CD4-positive, alpha-beta T cell (primary cell): ENCODE measurements around the gene KCNG1. TPM values are rescaled to one million over a fixed set of nuclear protein-coding genes. Genes with fewer than 3 reads are reported as not detected.

Experiments
- ATAC-seq: fragments of 200-7000 bp; cut with Tn5 transposase; one replicate; pipeline ENCODE4 v1.10.0; 2022; ENCODE audit warnings: mild to moderate bottlenecking; ENCODE audit not compliant: poor library complexity
- CTCF ChIA-PET: fragments of 350-600 bp; sonication (Branson Sonifier 250); formaldehyde crosslinking; loops from one replicate; lab custom pipeline; 2021; ENCODE audit warnings: antibody characterized with exemption, inconsistent platforms; lab: Charles Lee
- POLR2A ChIA-PET: fragments of 350-600 bp; sonication (Branson Sonifier 250); formaldehyde crosslinking; loops from one replicate; lab custom pipeline; 2021; ENCODE audit warnings: antibody characterized with exemption, inconsistent platforms; lab: Charles Lee
- DNase-seq, 14 experiments: peaks; one replicate each; pipeline ENCODE4 v3.0.0-alpha.2; 2013 to 2020; ENCODE audit warnings: mixed read lengths in 2 of 14
- H3K27ac ChIP-seq, 2 donors: one replicate each; pipeline versions ENCODE4 v1.5.1 to v1.7.0; 2013; ENCODE audit warnings: low read length in 2 of 2, low read depth in 1 of 2, mild to moderate bottlenecking in 1 of 2
- H3K27me3 ChIP-seq, 2 experiments: 1 replicate in 1 of 2; 2 replicates in 1 of 2; pipeline versions ENCODE4 v1.6.1 to v1.7.0; 2013; ENCODE audit warnings: low read length in 2 of 2, control low read depth in 1 of 2, mild to moderate bottlenecking in 1 of 2, moderate library complexity in 1 of 2; ENCODE audit not compliant: insufficient read depth in 2 of 2, control insufficient read depth in 1 of 2
- H3K36me3 ChIP-seq: one replicate; pipeline ENCODE4 v1.6.1; 2013; ENCODE audit warnings: low read length, control low read depth; ENCODE audit not compliant: insufficient read depth
- H3K4me1 ChIP-seq: one replicate; pipeline ENCODE4 v1.6.1; 2013; ENCODE audit warnings: low read length, control low read depth; ENCODE audit not compliant: insufficient read depth
- H3K4me3 ChIP-seq: one replicate; pipeline ENCODE4 v1.5.1; 2013; ENCODE audit warnings: mild to moderate bottlenecking, low read length, moderate library complexity
- H3K9me3 ChIP-seq, 2 experiments: 1 replicate in 1 of 2; 2 replicates in 1 of 2; pipeline versions ENCODE4 v1.6.1 to v1.7.0; 2013; ENCODE audit warnings: low read length in 2 of 2, mild to moderate bottlenecking in 2 of 2, control low read depth in 1 of 2, moderate library complexity in 1 of 2; ENCODE audit not compliant: control insufficient read depth in 1 of 2, insufficient read depth in 1 of 2
- H3K27ac Mint-ChIP-seq: one replicate; pipeline ENCODE4 v1.8.0; 2020; ENCODE audit warnings: mixed read lengths
- H3K27me3 Mint-ChIP-seq: one replicate; pipeline ENCODE4 v1.8.0; 2021; ENCODE audit warnings: mixed read lengths
- H3K36me3 Mint-ChIP-seq: one replicate; pipeline ENCODE4 v1.8.0; 2021; ENCODE audit warnings: low read depth, mixed read lengths
- H3K4me1 Mint-ChIP-seq: one replicate; pipeline ENCODE4 v1.8.0; 2021; ENCODE audit warnings: low read depth, mixed read lengths
- H3K4me3 Mint-ChIP-seq: one replicate; pipeline ENCODE4 v1.8.0; 2020; ENCODE audit warnings: mild to moderate bottlenecking, mixed read lengths
- H3K9me3 Mint-ChIP-seq: one replicate; pipeline ENCODE4 v1.8.0; 2020; ENCODE audit warnings: mixed read lengths
- intact Hi-C, 2 experiments: fragments of 100-400 bp; cut with DNase I in 1 of 2; cut with micrococcal nuclease in 1 of 2; formaldehyde crosslinking; loops; one replicate each; pipeline versions ENCODE4 v1.15.1 to v1.9.0; 2023 to 2025; cut with DNase I, micrococcal nuclease
- total RNA-seq, 174 experiments: library from RNA in 2 of 174; stranded (reverse) in 2 of 174; gene quantifications; one replicate each; pipeline ENCODE4 v1.2.3 and lab custom pipeline; 2021 to 2026
- TF ChIP-seq, protein P1 (sequence below): fragments of 200-600 bp; IDR thresholded peaks from one replicate; pipeline ENCODE4 v1.8.0; 2022; ENCODE audit warnings: antibody characterized with exemption, mild to moderate bottlenecking

Gene KCNG1
- total RNA-seq, 2 experiments from 2014 or later = not detected

DNA sequence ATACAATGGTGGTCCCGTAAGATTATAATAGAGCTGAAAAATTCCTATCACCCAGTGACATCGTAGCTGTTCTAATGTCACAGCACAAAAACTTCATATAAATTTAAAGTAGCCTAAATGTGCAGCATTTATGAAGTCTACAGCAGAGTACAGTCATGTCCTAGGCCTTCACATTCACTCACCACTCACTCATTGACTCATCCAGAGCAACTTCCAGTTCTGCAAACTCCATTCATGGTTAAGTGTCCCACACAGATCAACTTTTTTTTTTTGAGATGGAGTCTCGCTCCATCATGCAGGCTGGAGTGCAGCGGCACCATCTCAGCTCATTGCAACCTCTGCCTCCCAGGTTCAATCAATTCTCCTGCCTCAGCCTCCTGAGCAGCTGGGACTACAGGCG lies 20.9 kb upstream of the KCNG1 start:
- no peak overlapping the region for H3K27ac ChIP-seq
- no peaks in the 10 kb centered on the region for H3K36me3 ChIP-seq
- CTCF ChIA-PET = no interaction called here
- Mint-ChIP-seq H3K9me3 (peaks cover 2% of the 10 kb centered on the region), H3K27me3 (peaks cover 17% of the 10 kb centered on the region), H3K27ac (no peak overlapping the region), H3K4me1 (no peaks in the 10 kb centered on the region), H3K4me3 (no peak overlapping the region), H3K36me3 (no peaks in the 10 kb centered on the region)
- intact Hi-C loops = no loop called here
- no peak for ATAC-seq
- H3K4me1 ChIP-seq = no peaks in the 10 kb centered on the region
- POLR2A ChIA-PET = no interaction called here
- peaks cover 0 to 6% of the 10 kb centered on the region in 2 experiments for H3K27me3 ChIP-seq
- DNase-seq = no peak
- H3K9me3 ChIP-seq = peaks cover 0 to 8% of the 10 kb centered on the region in 2 experiments
- TF ChIP-seq, protein P1, sequence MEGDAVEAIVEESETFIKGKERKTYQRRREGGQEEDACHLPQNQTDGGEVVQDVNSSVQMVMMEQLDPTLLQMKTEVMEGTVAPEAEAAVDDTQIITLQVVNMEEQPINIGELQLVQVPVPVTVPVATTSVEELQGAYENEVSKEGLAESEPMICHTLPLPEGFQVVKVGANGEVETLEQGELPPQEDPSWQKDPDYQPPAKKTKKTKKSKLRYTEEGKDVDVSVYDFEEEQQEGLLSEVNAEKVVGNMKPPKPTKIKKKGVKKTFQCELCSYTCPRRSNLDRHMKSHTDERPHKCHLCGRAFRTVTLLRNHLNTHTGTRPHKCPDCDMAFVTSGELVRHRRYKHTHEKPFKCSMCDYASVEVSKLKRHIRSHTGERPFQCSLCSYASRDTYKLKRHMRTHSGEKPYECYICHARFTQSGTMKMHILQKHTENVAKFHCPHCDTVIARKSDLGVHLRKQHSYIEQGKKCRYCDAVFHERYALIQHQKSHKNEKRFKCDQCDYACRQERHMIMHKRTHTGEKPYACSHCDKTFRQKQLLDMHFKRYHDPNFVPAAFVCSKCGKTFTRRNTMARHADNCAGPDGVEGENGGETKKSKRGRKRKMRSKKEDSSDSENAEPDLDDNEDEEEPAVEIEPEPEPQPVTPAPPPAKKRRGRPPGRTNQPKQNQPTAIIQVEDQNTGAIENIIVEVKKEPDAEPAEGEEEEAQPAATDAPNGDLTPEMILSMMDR = no peak
- H3K4me3 ChIP-seq = no peak overlapping the region

DNA sequence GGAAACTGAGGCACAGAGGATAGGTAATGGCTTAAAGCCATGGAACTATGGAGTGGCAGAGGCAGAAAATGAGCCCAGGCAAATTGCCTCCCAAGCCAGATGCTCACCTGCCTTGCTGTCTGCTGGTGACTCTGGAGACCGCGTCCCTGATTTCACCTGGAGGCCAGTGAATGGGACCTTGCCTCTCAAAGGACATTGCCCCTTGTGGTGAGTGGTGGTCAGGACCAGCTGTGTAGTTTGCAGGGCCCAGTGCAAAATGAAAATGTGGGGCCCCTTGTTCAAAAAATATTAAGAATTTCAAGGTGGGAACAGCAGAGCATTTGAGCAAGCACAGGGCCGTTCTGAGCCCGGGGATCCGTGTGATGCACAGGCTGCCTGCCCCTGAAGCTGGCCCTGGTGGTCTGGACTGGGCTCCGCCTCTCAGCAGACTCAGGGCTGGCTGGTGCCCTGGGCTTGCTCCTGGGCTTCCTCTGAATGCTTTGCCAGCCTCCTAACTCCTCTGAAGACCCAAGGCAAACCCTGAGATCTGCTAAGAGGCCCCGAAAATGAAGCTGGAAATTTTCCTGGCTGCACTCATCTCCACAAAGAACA lies 19.8 kb upstream of the KCNG1 start:
- Mint-ChIP-seq H3K4me3 (no peak overlapping the region), H3K4me1 (no peaks in the 10 kb centered on the region), H3K9me3 (peaks cover 2% of the 10 kb centered on the region), H3K36me3 (no peaks in the 10 kb centered on the region), H3K27me3 (peaks cover 18% of the 10 kb centered on the region), H3K27ac (no peak overlapping the region)
- no peak for DNase-seq
- TF ChIP-seq, protein P1 = no peak
- ChIA-PET POLR2A (no interaction called here), CTCF (no interaction called here)
- intact Hi-C loops = no loop called here
- Histone ChIP-seq H3K4me3 (no peak overlapping the region), H3K27ac (no peak overlapping the region), H3K27me3 (peaks cover 2 to 6% of the 10 kb centered on the region in 2 experiments), H3K36me3 (no peaks in the 10 kb centered on the region), H3K9me3 (peaks cover 4 to 8% of the 10 kb centered on the region in 2 experiments), H3K4me1 (no peaks in the 10 kb centered on the region)
- no peak for ATAC-seq

DNA sequence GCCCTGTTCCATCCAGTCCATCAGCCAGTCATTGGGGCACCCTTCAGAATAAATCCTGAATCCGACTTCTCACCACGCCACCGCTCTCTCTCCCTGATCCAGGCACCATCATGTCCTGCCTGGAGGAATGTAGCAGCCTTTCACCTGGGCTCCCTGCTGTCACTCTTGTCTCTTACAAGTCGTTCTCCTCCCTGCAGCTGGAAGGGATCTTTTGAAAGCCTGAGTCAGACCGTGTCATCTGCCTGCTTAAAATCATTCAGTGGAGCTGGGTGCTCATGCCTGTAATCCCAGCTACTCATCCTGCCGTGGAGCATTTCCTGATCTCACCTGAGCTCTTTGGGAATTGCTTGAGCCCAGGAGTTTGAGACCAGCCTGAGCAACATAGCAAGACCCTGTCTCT lies 19.2 kb upstream of the KCNG1 start:
- intact Hi-C loops = no loop called here
- no peaks in the 10 kb centered on the region for H3K36me3 ChIP-seq
- peaks cover 17% of the 10 kb centered on the region for H3K27me3 Mint-ChIP-seq
- H3K4me3 Mint-ChIP-seq = no peak overlapping the region
- no peaks in the 10 kb centered on the region for H3K4me1 Mint-ChIP-seq
- peaks cover 5 to 8% of the 10 kb centered on the region in 2 experiments for H3K9me3 ChIP-seq
- ATAC-seq = no peak
- no peaks in the 10 kb centered on the region for H3K36me3 Mint-ChIP-seq
- no peak overlapping the region for H3K4me3 ChIP-seq
- ChIA-PET POLR2A (no interaction called here), CTCF (no interaction called here)
- TF ChIP-seq, protein P1 = no peak
- peaks cover 2 to 6% of the 10 kb centered on the region in 2 experiments for H3K27me3 ChIP-seq
- DNase-seq = no peak
- no peak overlapping the region for H3K27ac ChIP-seq
- H3K4me1 ChIP-seq = no peaks in the 10 kb centered on the region
- no peak overlapping the region for H3K27ac Mint-ChIP-seq
- peaks cover 2% of the 10 kb centered on the region for H3K9me3 Mint-ChIP-seq
